Measurements from ENCODE around the gene UBE3B. TPM values are rescaled to one million over a fixed set of nuclear protein-coding genes. Genes with fewer than 3 reads are reported as not detected.
"Not testable (repeated sequence)": the region's sequence is repeated elsewhere in the genome, so short reads cannot be mapped to it uniquely, and the experiment has no call there.

The UBE3B gene
- total and polyA plus RNA-seq, 9 donors, result 12.1 to 53.4 (median 33.2) TPM

- WGBS, 3 donors, result 91 to 93% (median 93%) methylated on average over 10 of the region's 10 CpGs
- H3K4me1 ChIP-seq (ENCODE audit: insufficient read depth), result peaks cover 1% of the 10 kb centered on the region
- intact Hi-C loops (cut with DNase I), result no loop called here
Measured at GRCh38 chr12:109469517-109469916, 7.9 kb upstream of the UBE3B start.

GRCh38 chr12:109473006-109473405, 4.4 kb upstream of the UBE3B start:
- WGBS, 3 donors, result 89 to 95% (median 89%) methylated on average over 3 of the region's 3 CpGs
- TF ChIP-seq CTCF (IDR thresholded peaks at IDR 0.05), result no peak
- no peak for TF ChIP-seq POLR2A (IDR thresholded peaks at IDR 0.05)
- no peak for TF ChIP-seq EP300 (IDR thresholded peaks at IDR 0.05)
- intact Hi-C loops (cut with DNase I), result no loop called here
- Histone ChIP-seq H3K9me3 (no peaks in the 10 kb centered on the region), H3K4me1 (ENCODE audit: insufficient read depth) (peaks cover 4% of the 10 kb centered on the region), H3K27me3 (no peaks in the 10 kb centered on the region), H3K27ac (no peak overlapping the region), H3K4me3 (no peak overlapping the region), H3K36me3 (no peaks in the 10 kb centered on the region)
- no peak for DNase-seq

More at GRCh38 chr12:109469517-109469916, 7.9 kb upstream of the UBE3B start:
- DNase-seq, result no peak
- H3K27me3 ChIP-seq, result no peaks in the 10 kb centered on the region
- no peaks in the 10 kb centered on the region for H3K9me3 ChIP-seq
- no peak overlapping the region for H3K4me3 ChIP-seq
- no peaks in the 10 kb centered on the region for H3K36me3 ChIP-seq
- TF ChIP-seq EP300 (IDR thresholded peaks at IDR 0.05) (no peak), POLR2A (IDR thresholded peaks at IDR 0.05) (no peak), CTCF (IDR thresholded peaks at IDR 0.05) (no peak)
- H3K27ac ChIP-seq, result no peak overlapping the region

- not testable (repeated sequence) for H3K4me1 ChIP-seq (ENCODE audit: insufficient read depth)
Measured at GRCh38 chr12:109473526-109474270, 3.7 kb upstream of the UBE3B start.

GRCh38 chr12:109475121-109475520, 2.3 kb upstream of the UBE3B start:
- Histone ChIP-seq H3K4me3 (no peak overlapping the region), H3K9me3 (no peaks in the 10 kb centered on the region), H3K4me1 (ENCODE audit: insufficient read depth) (peaks cover 9% of the 10 kb centered on the region), H3K27me3 (no peaks in the 10 kb centered on the region), H3K27ac (no peak overlapping the region), H3K36me3 (no peaks in the 10 kb centered on the region)
- 86 to 89% (median 88%) methylated on average over 7 of the region's 7 CpGs for WGBS, 3 donors
- no peak for DNase-seq
- intact Hi-C loops (cut with DNase I), result loop anchor here in 1 of 4 donors (5.0 kb wide), 1 partner anchor 38 kb away; no protein-coding TSS in a partner anchor
- no peak for TF ChIP-seq CTCF (IDR thresholded peaks at IDR 0.05)
- no peak for TF ChIP-seq EP300 (IDR thresholded peaks at IDR 0.05)
- no peak for TF ChIP-seq POLR2A (IDR thresholded peaks at IDR 0.05)

More at GRCh38 chr12:109473526-109474270, 3.7 kb upstream of the UBE3B start:
- DNase-seq; H3K27ac ChIP-seq; H3K4me3 ChIP-seq; H3K27me3 ChIP-seq; H3K36me3 ChIP-seq; intact Hi-C loops (cut with DNase I); H3K9me3 ChIP-seq: not testable (repeated sequence)
- WGBS, 3 donors, result 84 to 90% (median 87%) methylated on average over 16 of the region's 16 CpGs
